CD4-positive, alpha-beta T cell treated with Interleukin-6 for 4 hours (primary cell): ENCODE data around the gene ARHGEF4.

Source experiments
- DNase-seq: peaks from one replicate; pipeline ENCODE4 v3.0.0-alpha.2; 2020; ENCODE audit warnings: mixed read lengths

The ARHGEF4 gene

DNA sequence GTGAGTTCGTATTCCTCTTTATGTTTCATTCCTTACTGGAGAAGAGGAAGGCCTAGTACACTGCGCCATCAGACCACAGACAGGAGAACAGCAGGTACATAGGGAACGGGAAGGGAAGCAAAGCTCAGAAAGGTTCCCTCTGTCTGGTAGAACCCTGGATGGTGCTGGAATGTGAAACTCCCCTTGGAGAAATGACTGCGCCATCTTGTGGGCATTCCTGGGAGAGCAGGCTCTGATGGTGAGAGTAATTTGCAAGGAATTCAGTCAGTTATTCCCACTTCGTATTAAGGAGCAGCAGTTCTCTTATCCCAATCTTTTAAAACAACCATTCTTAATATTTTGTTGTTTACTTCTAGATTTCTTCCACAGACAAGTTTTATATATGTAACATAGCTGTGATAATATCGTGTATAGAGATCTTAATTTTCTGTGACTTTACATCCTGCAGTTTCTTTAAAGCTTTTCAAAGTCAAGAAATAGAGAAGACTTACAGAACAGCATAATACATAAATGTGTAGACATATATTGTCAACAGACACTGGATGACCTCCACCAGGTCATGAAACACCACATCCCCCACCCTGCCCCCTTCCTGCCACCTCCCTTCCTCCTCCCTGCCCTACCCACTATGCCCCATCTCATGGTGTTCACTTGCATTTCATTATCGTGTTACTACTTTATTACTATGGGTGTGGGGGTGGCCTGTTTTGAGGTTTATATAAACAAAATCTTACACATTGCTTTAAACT lies 83.9 kb downstream of the ARHGEF4 start:
- DNase-seq, result peak; percentile 55

DNA sequence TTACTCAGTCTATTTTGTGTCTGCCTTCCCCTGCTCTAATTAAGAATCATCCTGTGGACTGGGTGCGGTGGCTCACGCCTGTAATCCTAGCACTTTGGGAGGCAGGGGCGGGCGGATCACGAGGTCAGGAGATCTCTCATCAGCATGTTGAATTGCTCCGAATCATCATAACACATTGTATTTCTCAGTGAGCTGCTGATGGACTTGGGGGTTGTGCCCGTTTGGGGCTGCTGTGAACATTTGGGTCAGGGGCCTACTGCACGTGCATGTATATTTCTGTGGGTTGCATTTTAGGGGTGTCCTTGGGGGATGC lies 84.4 kb downstream of the ARHGEF4 start:
- DNase-seq, result no peak

DNA sequence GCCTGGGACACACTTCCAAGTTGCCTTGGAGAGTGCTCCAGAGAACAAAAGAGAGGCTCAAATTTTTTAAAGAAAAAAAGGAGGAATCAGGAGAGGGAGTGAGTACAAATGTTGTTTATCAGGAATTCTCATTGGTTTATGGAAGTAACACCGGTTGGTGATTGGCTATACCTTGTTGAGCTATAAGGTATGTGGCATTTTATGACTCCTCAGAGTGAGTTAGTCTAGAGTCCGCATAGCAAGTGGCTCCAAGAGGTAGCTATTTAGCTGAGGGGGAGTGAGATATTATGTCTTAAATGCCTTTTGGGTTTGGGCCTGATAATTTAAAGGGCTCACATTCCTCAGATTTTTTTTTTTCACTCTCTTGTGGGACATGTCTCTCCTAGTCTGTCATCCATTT lies 85.7 kb downstream of the ARHGEF4 start:
- DNase-seq, result no peak

DNA sequence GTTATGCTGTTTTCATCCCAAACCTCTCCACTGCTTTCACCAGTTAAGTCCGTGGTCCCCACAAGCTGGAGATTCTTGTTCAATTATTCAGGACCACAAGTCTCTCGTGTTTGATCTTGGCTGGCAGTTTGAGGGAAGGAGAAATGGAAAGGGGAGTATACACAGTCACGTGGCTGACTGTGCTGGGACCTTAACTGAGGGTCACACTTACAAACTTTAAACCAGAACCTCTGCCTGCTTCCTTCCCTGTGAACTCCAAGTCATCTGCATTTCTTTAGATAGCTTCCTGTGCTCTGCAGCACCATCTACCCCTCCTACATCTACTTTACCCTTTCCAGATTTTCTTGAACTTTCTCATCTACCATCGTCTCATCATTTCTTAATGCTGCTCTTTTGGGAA lies 91.7 kb downstream of the ARHGEF4 start:
- DNase-seq, result no peak

DNA sequence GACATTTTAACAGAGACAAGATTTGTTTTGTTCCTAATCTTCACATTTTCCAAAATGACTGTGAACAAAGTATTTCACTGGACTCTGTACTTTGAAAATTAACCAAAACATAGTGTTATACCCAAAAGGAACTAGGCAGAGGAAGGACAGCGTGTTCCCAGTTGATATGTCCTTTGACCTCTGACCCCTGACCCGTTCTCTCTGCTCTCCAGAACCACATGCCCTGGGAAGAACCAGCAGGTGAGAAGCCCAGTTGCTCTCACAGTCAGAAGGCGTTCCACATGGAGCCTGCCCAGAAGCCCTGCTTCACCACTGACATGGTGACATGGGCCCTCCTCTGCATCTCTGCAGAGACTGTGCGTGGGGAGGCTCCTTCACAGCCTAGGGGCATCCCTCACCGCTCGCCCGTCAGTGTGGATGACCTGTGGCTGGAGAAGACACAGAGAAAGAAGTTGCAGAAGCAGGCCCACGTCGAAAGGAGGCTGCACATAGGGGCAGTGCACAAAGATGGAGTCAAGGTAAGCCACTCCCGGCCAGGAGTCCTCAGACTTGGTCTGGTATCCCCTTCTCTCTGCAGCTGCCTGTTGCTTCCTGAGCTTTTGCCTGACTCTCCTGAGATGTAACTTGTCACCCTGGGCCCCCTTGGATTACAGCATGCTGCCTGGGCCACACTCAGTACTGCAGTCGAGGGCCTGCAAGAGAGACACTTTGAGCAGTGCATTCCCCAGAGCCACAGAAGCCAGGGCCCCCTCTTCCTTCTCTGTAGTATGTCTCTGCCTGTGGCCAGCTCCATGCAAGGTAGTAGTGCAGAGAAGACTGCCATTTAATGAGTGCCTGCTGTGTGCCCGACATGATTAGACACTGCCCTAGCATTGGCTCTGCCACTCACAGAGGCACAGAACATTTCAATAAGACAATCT lies 94.3 kb downstream of the ARHGEF4 start:
- no peak for DNase-seq

DNA sequence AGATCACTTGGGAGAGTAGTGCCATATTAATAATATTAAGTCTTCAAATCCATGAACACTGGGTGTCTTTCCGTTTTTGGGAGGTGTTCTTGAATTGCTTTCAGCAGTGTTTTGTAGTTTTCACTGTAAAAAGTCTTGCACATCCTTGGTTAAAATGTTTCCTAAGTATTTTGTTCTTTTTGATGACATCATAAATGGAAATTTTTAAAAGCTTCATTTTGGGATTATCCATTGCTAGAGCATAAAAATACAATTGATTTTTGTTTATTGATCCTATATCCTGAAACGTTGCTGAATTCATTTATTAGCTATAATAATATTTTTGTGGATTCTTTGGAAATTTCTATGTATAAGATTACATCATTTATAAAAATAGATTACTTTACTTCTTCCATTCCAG lies 96.8 kb downstream of the ARHGEF4 start:
- DNase-seq, result no peak

DNA sequence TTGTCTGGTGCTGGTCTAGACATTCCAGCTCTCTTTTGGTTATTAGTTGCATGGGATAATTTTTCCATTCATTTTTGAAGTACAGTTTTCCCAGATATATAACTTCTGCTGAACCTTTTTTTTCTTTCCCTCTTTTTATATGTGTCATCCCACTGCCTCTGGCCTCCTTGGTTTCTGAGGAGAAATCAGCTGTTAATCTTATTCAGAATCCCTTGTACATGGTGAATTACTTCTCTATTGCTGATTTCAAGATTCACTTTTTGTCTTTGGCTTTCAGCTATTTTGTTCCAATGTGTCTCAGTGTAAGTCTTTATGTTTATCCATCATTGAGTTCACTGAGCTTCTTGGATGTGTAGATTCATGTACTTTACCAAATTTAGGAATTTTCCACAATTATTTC lies 99.7 kb downstream of the ARHGEF4 start:
- no peak for DNase-seq

DNA sequence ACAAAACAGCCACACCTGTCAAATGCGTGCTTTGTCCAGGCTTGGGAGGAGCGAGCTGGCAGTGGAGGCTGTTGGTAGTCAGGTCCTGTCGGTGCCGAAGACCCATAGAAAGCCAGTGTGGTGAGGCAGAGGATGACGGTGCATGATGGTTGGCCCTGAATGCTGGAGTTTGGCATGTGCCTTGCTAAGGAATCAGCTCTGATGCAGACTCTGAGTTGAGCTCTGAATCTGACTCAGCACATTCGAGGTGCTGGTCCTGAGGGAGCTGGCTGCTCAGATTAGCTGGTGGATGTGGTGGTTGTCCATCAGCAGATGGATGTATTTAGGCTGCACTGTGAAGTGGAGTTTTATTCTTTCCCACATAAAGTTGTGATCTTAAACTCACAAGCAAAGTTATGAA lies 111.3 kb downstream of the ARHGEF4 start:
- DNase-seq, result no peak

DNA sequence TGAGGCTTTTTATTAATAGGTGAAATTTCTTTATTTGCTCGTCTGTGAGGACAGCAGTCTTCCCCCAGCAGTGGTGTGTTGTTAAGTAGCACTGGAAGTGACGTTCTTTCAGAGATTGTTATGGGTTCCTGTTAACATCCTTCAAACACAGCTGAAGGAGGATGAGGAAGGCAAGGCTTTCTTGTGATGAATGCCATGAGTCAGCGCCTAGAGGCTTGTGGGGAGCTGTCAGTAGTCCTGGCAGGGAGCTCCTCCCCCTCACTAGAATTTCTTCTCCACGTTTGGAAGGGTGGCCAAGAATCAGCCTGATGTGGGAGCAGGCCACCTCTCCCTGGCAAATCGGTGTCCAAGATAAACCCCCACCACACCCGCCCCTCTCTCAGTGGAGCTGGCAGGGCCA lies 113.2 kb downstream of the ARHGEF4 start:
- DNase-seq, result no peak

DNA sequence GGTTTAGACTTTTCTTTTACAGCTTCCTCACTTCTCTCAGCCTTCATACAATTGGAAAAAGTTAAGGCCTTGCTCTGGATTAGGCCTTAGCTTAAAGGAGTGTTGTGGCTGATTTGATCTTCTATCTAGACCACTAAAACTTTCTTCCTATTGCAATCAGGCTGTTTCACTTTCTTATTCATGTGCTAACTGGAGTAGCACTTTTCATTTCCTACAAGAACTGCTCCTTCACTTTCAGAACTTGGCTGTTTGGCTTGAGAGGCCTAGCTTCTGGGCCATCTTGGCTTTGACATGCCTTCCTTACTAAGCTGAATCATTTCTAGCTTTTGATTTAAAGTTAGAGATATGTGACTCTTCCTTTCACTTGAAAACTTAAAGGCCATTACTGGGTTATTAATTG lies 114.3 kb downstream of the ARHGEF4 start:
- no peak for DNase-seq

DNA sequence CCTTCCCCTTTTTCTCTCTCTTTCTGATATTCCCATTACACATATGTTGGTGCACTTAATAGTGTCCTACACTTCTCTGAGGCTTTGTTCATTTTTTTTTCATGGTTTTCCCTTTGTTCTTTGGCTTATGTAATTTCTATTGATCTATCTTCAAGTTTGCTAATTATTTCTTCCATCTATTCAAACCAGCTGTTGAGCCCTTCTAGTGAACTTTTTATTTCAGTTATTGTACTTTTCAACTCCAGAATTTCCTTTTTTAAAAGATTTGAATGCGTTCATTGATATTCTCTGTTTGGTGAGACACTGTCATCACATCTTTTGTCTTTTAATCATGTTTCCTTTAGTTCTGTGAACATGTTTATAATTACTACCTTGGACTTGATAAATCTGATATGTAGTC lies 118.2 kb downstream of the ARHGEF4 start:
- no peak for DNase-seq

DNA sequence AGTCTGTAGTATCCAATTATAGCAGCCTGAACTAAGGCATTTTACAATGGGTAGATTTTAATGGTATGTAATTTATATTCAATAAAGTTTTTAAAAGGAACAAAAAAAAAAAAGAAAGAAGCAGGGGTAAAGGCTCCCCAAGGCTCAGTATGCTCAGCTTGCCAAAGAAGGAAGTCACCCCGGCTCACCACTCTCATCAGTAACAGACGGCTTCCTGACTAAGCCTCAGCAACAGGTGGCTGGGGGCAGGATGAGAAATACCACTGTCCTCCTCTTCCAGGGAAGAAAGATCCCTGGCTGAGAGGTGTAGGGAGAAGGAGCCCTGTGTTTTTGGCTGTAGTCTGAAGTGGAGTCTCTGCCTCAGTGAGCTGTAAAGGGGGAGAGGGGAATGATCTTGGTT lies 121.2 kb downstream of the ARHGEF4 start:
- DNase-seq, result no peak

DNA sequence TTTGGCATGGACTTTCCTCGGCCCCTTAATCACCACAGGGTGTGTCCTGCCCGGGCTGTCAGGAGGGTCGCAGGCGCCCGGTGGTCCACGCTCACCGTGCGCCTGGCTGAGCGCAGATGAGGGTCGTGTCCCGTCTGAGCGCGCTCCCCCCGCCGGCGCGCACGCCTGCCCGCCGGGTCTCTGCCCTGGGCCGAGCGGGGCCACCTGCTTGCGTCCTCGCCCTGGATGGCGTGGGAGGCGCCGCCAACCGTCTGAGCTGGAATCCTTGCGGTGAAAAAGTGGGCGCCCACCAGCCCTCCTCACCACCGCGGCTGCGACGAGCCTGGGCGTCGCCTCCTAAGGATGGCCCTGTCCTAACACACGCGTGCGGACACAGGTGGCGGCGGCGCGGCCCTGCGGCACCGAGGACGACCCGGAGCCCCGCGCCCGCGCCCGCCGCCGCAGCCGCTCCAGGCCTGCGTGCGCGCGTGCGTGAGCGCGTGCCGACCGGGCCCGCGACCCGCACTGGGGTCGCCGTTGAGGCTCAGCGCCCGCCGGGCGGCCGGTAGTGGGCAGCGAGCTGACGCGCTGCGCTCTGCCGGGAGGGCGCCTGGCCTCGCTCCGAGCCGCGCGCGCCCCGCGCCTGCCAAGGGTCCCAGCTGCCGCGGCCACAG lies 126.6 kb downstream of the ARHGEF4 start:
- DNase-seq, result no peak

DNA sequence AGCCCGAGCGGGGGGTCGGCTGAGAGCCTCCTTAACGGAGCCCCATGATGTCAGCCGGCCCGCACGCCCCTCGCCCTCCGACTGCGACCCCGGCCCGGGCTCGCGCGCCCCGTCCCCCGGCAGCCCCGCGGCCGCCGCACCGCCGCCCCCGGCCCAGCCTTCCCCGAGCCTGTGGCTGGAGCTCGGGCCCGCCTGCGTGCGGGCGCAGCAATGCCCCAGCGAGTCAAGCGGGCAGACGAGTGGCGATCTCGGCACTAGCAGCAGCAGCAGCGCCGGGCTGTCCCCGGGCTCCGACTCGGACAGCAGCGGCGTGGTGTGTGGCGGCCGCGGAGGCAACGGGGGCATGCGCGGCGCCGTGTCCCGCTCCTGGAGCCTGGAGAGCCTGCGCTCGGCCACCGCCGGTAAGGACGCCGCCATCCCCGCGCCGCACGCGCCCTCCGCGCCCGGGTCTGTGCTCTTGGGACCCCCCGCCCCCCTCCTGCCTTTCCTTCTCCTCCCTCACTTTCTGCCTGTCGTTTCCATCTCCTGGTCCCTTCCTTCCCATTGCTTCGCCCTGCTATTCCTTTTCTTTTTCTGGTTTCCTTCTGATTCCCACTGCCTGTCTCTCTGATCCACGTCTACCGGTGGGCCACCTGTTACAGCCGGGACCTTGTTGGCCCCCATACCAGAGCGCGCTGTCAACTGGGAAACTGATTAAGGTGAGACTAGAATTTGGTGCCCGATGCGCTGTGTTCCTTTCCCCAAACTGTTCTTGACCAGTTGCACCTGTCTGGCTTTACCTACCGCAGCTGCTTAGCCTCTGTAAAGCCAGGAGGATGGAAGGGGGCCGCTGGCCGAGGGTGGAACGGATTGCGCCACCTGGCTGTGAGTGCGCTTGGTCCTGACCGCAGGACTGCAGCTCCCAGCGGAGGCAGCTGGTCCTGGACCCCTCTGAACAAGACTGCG lies 127.4 kb downstream of the ARHGEF4 start:
- no peak for DNase-seq

DNA sequence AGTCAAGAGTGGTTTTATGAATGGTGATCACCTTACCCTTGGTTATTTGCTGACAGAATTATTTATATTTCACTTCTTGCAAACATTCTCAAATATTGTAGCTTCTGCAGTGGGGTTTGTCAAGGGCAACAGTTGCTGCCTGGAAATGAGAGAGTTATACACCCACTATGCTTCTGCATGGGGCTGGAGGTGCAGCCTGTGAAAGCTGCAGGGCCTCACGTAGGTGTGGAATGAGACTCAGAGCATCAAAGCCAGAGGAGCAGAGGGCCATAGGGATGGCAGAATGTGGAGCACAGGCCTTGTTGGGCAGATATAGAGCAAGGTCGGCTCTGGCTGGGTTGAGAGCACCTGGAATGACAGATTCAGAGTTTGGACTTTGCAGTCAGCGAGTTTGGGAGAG lies 128.2 kb downstream of the ARHGEF4 start:
- no peak for DNase-seq

DNA sequence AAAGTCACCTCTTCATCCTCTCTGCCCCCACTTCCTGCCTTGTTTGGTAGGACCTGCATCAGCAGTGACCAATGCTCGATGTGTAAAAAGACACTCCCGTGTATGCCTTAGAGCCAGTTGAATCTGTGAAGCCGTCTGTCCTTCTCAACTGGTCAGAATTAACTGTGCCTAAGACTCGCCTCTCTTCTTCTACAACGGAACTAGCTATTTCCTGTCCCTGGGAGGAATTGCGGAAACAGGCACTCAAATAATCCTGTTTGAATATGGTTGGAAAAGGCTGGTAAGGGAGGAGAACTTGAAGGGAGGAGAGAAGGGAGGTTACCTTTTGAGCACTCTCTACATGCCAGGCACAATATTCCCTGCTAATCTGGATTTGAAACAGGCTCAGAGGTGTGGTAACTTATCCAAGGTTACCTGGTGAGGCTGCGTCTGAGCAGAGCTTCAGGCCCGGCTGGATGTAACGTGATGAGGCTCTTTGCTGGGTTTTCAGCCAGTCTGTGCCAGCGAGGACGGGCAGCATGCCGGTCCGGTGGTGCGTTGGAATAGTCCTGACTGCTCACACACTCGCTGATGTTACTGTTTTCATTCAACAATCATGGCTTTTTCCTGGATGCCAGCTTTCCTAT lies 129.5 kb downstream of the ARHGEF4 start:
- DNase-seq, result no peak

DNA sequence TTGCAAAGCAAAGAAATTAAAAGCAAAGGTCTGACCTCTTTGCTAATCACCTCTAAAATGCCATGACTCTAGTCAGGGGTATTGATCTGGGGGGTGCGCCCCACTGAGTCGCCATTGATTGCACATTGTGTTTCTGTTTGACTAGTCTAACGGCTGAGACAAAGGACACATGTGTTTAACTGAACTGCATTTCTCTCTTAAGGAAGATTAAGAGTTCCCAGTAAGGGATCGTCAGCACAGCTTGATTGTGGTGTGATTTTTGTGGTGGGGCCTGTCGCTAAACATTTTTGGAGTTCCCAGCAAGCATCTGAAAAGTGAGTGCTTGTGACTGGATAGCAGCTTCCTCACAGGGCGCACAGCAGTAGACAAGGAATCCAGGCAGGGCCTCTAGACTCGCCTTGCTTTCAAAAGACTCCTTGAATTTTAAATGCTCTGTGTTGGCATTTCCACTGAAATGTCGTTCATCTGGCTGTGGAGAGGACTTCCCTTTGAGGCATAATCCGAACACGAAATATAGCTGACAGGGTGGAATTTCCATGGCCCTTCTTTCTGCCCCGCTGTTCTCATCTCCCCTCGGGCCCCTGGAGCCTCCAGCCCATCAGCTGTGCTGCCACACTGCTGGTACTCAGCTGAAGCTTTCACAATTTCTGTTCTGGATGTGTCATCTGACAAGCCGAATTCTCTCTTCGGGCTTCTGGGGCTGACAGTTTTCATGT lies 130.2 kb downstream of the ARHGEF4 start:
- DNase-seq, result no peak

DNA sequence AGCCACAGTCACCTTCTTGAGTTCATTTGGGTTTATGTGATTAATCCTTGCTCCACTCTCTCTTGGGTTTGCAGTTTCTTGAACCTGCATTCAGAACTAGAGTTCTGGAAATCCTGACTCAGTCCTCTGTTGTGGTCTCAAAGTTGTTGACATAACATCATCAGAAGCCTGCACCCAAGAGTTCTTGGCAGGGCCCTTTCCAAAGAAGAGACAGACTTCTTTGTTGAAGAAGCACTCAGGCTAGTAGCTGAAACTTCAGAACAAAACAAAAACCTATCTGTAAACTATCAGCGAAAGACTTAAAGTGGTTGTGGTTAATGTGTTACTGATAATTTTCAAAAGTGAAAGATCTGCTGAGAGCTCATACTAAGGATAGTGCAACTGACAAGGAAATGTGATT lies 135.7 kb downstream of the ARHGEF4 start:
- DNase-seq, result no peak

DNA sequence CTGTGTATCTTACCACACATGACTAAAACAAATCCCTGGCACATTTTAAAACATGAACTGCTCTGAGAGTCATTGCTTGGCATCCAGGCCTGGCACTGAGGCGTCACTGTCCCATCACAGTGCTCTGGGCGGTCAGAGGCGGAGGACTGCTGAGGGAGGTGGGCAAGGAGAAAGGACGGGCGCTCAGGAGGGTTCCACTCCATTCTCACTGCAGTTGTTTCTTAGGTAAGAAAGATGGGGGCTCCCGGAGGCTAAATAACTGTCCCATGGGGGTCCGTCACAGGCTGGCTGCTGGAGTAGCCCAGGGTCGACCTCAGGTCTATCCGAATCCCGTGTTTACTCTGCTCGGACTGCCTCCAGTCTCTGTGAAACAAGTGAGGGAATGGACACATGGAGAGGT lies 139.0 kb downstream of the ARHGEF4 start:
- DNase-seq, result no peak

DNA sequence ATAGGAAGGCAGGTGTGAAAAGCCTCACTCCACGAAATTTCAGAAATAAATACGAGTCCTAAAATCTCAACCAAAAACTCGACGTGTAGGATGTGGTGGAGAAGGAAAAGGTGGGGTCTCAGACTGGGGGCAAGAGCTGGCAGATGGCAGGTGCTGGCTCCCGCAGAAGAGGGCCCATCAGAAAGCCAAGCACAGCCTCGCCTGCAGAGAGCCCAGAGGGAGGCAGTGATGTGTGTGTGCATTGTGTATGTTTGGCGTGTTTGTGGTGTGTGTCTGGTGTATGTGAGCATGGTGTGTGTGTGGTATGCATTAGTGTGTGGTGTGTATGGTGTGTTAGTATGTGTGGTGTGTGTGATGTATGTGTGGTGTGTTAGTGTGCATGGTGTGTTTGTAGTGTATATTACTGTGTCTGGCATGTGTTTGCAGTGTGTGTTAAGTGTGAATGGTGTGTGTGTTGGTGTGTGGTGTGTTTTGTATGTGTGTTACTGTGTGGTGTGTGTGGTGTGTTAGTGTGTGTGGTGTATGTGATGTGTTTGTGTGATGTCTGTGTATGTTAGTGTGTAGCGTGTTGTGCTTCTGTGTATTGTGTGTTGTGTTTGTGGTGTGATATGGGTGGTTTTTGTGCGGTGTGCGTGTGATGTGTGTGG lies 140.0 kb downstream of the ARHGEF4 start:
- no peak for DNase-seq

DNA sequence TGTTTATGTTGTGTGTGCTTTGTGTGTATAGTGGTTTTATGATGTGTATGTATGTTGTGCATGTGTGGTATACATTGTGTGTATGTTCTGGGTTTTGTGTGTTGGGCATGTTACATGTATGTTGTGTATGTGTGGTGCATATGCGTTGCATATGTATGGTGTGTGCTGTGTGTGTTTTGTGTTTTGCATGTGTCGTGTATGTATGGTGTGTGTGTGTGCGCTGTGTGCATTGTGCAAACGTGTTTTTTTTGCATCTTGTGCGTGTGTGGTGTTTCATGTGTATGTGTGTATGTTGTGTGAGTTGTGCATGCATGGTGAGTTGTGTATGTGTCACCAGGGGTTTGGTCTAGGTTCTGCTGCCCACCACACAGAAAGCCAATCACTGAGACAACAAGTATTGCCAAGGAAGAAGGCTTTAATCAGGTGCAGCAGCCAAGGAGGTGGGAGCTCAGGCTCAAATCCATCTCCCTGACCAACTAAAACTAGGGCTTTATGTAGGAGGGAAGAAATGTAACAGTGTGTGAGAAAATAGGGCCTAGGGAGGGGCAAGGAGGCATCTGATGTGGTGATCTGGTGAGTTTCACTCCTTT lies 140.8 kb downstream of the ARHGEF4 start:
- no peak for DNase-seq
